GM20000 (cell line): Measurements from ENCODE around the gene ZC3H18.

ENCODE experiments used
- DNase-seq: peaks from one replicate; pipeline ENCODE4 v3.0.0; 2012; ENCODE audit warnings: low spot score
- CTCF ChIP-seq: IDR thresholded peaks from 2 replicates; pipeline ENCODE4 v1.5.1; 2012; ENCODE audit warnings: mild to moderate bottlenecking, control low read depth; ENCODE audit errors: extremely low read depth, missing control alignments

The ZC3H18 gene

DNA sequence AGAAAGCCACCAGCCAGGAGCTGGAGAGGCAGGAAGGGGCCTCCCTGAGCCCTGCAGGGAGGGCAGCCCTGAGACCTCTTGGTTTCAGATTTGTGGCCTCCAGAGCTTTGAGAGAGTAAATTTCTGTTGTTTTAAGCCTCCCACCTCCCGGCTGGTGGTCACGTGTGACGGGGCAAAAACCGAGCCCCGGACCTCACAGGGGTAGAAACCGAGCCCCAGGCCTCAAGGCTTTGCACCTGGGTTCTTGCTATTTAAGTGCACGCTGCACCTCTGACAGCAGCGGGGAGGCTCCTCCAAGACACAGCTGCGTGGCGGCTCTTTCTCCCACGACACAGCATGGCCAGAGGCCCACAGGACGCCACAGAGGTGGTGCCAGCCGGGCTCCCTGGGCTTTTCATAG is 17.4 kb upstream of the ZC3H18 start:
- no peak for TF ChIP-seq CTCF

GRCh38 chr16:88553739-88554138 is 16.5 kb upstream of the ZC3H18 start:
- no peak for TF ChIP-seq CTCF
- no peak for DNase-seq

More for the DNA sequence above, 17.4 kb upstream of the ZC3H18 start:
- no peak for DNase-seq

DNA sequence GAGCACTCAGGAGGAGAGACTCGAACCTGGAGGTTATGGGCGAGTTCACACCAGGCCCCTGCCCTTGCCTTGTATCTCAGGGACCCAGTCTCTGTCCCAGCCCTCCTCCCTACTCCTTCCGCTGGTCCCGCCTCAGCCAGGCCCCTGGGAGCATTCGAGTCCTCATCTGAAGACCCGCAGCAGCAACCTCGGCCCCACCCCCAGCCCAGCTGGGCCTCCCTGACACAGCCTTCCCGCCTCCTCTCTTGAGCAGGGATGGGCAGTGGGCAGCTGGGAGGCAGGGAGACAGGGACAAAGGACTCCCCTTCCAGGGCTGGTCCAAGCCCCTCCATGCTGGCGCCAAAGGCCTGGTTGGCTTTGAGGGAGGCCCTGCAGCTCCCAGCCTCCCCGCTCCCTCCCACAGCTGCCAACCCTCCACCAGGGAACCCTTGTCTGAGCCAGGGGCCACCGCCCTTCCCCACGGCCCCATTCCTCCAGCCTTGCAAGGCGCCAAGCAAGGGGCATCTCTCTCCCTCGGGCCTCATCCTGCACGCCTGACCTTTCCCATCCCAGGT is 15.4 kb upstream of the ZC3H18 start:
- no peak for TF ChIP-seq CTCF
- DNase-seq, result no peak

DNA sequence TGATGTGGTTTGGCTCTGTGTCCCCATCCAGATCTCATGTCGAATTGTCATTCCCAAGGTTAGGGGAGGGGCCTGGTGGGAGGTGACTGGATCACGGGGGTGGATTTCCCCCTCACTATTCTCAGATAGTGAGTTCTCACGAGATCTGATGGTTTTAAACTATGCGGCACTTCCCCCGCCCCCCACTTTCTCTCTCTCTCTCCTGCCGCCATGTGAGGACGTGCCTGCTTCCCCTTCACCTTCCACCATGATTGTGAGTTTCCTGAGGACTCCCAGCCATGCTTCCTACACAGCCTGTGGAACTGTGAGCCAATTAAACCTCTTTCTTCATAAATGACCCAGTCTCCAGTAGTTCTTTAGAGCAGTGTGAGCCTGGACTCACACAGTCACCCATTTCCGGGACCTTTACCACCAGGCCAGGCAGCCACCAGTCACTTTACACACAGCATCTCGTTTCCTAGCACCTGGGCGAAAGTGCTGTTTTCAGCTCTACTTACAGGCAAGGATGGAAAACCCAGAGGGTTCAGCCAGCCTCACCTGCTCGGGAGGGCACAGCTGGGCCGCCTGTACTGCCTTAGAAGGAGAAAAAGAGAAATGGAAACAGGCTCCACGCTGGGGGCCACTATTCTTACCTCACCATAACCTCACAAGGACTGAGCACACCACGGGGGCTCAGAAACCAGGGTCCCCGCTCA is 13.8 kb upstream of the ZC3H18 start:
- no peak for TF ChIP-seq CTCF
- no peak for DNase-seq

GRCh38 chr16:88558457-88559442 is 11.5 kb upstream of the ZC3H18 start:
- DNase-seq, result peak; percentile 60
- peak; percentile 34 for TF ChIP-seq CTCF

DNA sequence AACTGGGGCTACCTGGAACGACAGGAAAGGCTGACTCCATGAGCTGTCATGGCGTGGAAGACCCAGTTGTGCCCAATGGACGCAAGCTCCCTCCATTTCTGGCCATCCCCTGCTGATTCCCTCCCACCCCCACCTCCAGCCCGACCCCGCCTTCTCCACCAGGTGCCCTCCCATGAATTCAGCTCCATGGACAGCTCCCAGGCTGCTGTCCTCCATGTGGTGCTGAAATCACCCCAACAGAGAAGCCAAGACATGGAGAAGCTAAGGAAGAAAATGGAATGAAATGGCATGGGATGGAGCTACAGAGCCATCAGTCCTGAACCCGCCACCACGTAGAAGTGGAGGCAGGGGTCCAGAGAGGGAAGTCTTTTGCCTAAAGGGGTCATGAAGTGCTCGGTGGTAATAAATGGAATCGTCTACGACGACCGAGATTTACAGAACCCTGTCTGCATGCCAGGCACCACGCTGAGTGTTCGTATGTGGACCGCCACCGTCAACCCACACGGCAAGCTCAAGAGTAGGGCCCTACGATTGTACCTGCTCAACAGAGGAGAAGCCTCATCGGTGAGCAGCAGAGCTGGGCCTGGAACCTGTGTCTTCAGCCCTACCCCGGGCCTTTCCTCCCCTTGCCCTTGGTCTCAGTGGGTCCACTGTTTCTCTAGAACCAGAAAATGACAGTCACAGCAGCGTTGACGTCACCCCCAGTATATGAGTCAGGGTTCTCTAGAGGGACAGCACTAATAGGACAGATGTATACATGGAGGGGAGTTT is 9.3 kb upstream of the ZC3H18 start:
- no peak for TF ChIP-seq CTCF
- no peak for DNase-seq
